ENCODE measurements around the gene OR8G1. TPM values are rescaled to one million over a fixed set of nuclear protein-coding genes. Genes with fewer than 3 reads are reported as not detected.

Gene OR8G1
- total and polyA plus RNA-seq, 9 of the 15 experiments (the other 6 are each of a cell fraction or from before 2014, with no cell fraction given): 0.03 to 1.4 (median 0.51) TPM; not detected in 1

DNA sequence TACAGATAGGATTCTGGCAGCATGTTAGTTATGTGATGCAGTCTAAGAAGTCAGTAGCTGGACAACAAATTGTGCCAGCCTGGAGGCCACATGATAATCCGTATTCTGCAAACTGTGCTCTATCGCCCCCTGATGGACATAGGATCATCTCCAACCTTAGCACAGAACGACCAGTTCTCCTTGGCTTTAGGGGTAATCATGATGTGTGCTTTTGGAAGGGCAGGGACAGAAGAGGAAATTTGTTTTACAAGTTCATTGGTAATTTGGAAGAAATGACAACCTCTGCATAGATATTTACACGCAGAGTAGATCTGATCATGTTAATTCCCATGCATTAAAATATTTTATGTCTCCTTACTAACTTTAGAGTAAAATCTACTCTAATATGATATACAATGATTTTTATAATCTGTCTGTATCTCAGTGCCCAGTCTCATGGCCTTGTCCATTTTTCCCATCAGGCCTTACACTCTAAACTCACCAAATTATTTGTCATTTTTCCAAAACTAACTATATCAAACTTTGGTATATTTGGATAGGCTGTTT, 45.6 kb upstream of the OR8G1 start (continued):
- TF ChIP-seq FOXA3 (CRISPR knock-in tag; conservative IDR thresholded peaks at IDR 0.05 in 1 of 2, IDR thresholded peaks at IDR 0.05 in 1 of 2): no peak
- TF ChIP-seq TRIM28 (IDR thresholded peaks at IDR 0.05): 0 out of 2 replicates have a peak, but pooled peaks have one; percentile 28
- TF ChIP-seq CTCFL (IDR thresholded peaks at IDR 0.05; ENCODE audit: borderline replicate concordance, insufficient read depth, low read depth, low read length, poor library complexity, severe bottlenecking): peak; percentile 20
- TF ChIP-seq DMBX1 (CRISPR knock-in tag; IDR thresholded peaks at IDR 0.05; ENCODE audit: borderline replicate concordance): no peak
- TF ChIP-seq MEF2A (IDR thresholded peaks at IDR 0.05; ENCODE audit: control insufficient read depth, low read depth, low read length): no peak
- no peak for TF ChIP-seq JUND (IDR thresholded peaks at IDR 0.05; ENCODE audit: borderline replicate concordance, low read depth, low read length)
- 0 out of 3 replicates have a peak, but pooled peaks have one; percentile 35 for TF ChIP-seq JUND (tag; IDR thresholded peaks at IDR 0.05; ENCODE audit: borderline replicate concordance, low read depth, low read length)
- 0 out of 2 replicates have a peak, but pooled peaks have one; percentile 22 for TF ChIP-seq BCOR (IDR thresholded peaks at IDR 0.05)
- peak; percentile 39; the same call in 1 of the 2 replicates for TF ChIP-seq SMARCA4 (IDR thresholded peaks at IDR 0.05)
- no peak for TF ChIP-seq PYGO2 (tag; IDR thresholded peaks at IDR 0.05)
- no peak for TF ChIP-seq ZNF79 (CRISPR knock-in tag; IDR thresholded peaks at IDR 0.05; ENCODE audit: low read depth)
- TF ChIP-seq SAFB (IDR thresholded peaks at IDR 0.05; ENCODE audit: borderline replicate concordance, low read depth, low read length): no peak
- no peak for TF ChIP-seq ZNF75A (CRISPR knock-in tag; IDR thresholded peaks at IDR 0.05)
- no peak for TF ChIP-seq CREB3L1 (IDR thresholded peaks at IDR 0.05; ENCODE audit: borderline replicate concordance, low read depth)
- TF ChIP-seq SNIP1 (IDR thresholded peaks at IDR 0.05; ENCODE audit: low read depth): no peak
- TF ChIP-seq SIRT6 (IDR thresholded peaks at IDR 0.05; ENCODE audit: low read depth, low read length): no peak

All from K562 (cell line).